ENCODE data around the gene TGM3. TPM values are rescaled to one million over a fixed set of nuclear protein-coding genes. Genes with fewer than 3 reads are reported as not detected.

The TGM3 gene
- polyA plus RNA-seq, 3 donors = not detected

- Histone ChIP-seq H3K36me3 (replicated peaks in 1 of 2; ENCODE audit: control insufficient read depth in 1 of 2, insufficient read depth in 2 of 2, low read length in 2 of 2) (no peaks in the 10 kb centered on the region), H2AFZ (ENCODE audit: insufficient read depth, low read depth, low read length, poor library complexity, severe bottlenecking) (no peak overlapping the region), H3K4me1 (ENCODE audit: control insufficient read depth in 1 of 2, insufficient read depth in 2 of 2, low read length in 2 of 2) (peaks cover 6 to 7% of the 10 kb centered on the region in 2 donors), H3K9me3 (replicated peaks in 1 of 2; ENCODE audit: control insufficient read depth in 1 of 2, insufficient read depth in 1 of 2, low read length in 2 of 2) (no peaks in the 10 kb centered on the region), H3K27me3 (ENCODE audit: control insufficient read depth in 2 of 2, insufficient read depth in 2 of 2, low read length in 2 of 2) (peaks cover 0 to 3% of the 10 kb centered on the region in 2 donors), H3K4me2 (replicated peaks; ENCODE audit: extremely low read depth, low read length, poor library complexity, severe bottlenecking) (no peak overlapping the region), H3K9ac (ENCODE audit: insufficient read depth, low read length, poor library complexity, severe bottlenecking) (no peak overlapping the region), H3K27ac (ENCODE audit: low read depth in 1 of 2, low read length in 2 of 2) (no peak overlapping the region), H3K79me2 (ENCODE audit: insufficient read depth, low read length) (no peaks in the 10 kb centered on the region), H3K4me3 (replicated peaks in 1 of 3; ENCODE audit: low read depth in 2 of 3, low read length in 3 of 3) (no peak overlapping the region), H4K20me1 (ENCODE audit: insufficient read depth, low read length) (no peaks in the 10 kb centered on the region)
- Mint-ChIP-seq H3K9me3 (no peaks in the 10 kb centered on the region), H3K4me1 (peaks cover 15% of the 10 kb centered on the region), H3K36me3 (no peaks in the 10 kb centered on the region), H3K27ac (no peak overlapping the region), H3K27me3 (ENCODE audit: low read depth in 3 of 3) (peaks cover 20 to 38% (median 21%) of the 10 kb centered on the region in 3 donors), H3K4me3 (peak overlapping the region in 1 of 2 donors; percentile 11)
- intact Hi-C loops (cut with micrococcal nuclease) = no loop called here
- TF ChIP-seq CTCF (IDR thresholded peaks at IDR 0.05) = no peak
- 96% methylated on average over 16 of the region's 17 CpGs for WGBS (ENCODE audit: insufficient coverage)
- DNase-seq = no peak
Observed at GRCh38 chr20:2331901-2332565, 36.2 kb downstream of the TGM3 start.

DNA sequence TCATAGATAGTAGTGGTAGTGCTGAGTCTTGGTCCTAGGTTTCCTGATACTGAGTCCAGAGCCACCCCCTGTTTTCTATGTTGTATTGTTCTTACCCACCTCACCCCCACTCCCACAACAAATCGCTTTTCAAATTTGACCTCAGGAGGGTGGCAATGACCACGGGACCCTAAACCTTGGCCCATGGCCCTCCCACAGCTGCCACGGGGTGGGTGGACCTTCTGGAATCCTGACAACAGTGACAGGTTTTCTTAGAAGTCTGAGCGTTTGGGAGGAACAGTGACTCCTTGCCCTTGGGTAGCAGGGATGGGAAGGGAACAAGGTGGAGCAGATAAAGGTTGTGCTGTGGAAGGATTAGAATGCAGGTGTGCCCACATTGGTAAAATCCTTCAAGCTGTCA lies 36.9 kb downstream of the TGM3 start:
- Histone ChIP-seq H3K4me1 (ENCODE audit: control insufficient read depth in 1 of 2, insufficient read depth in 2 of 2, low read length in 2 of 2) (peaks cover 6 to 7% of the 10 kb centered on the region in 2 donors), H3K79me2 (ENCODE audit: insufficient read depth, low read length) (no peaks in the 10 kb centered on the region), H3K36me3 (replicated peaks in 1 of 2; ENCODE audit: control insufficient read depth in 1 of 2, insufficient read depth in 2 of 2, low read length in 2 of 2) (no peaks in the 10 kb centered on the region), H3K9me3 (replicated peaks in 1 of 2; ENCODE audit: control insufficient read depth in 1 of 2, insufficient read depth in 1 of 2, low read length in 2 of 2) (no peaks in the 10 kb centered on the region), H3K27ac (ENCODE audit: low read depth in 1 of 2, low read length in 2 of 2) (no peak overlapping the region), H3K4me2 (replicated peaks; ENCODE audit: extremely low read depth, low read length, poor library complexity, severe bottlenecking) (no peak overlapping the region), H4K20me1 (ENCODE audit: insufficient read depth, low read length) (no peaks in the 10 kb centered on the region), H2AFZ (ENCODE audit: insufficient read depth, low read depth, low read length, poor library complexity, severe bottlenecking) (no peak overlapping the region), H3K9ac (ENCODE audit: insufficient read depth, low read length, poor library complexity, severe bottlenecking) (no peak overlapping the region), H3K27me3 (ENCODE audit: control insufficient read depth in 2 of 2, insufficient read depth in 2 of 2, low read length in 2 of 2) (peaks cover 0 to 3% of the 10 kb centered on the region in 2 donors), H3K4me3 (replicated peaks in 1 of 3; ENCODE audit: low read depth in 2 of 3, low read length in 3 of 3) (no peak overlapping the region)
- Mint-ChIP-seq H3K36me3 (no peaks in the 10 kb centered on the region), H3K4me3 (peak overlapping the region in 1 of 2 donors; percentile 51), H3K27ac (no peak overlapping the region), H3K27me3 (ENCODE audit: low read depth in 3 of 3) (peaks cover 18 to 38% (median 26%) of the 10 kb centered on the region in 3 donors), H3K9me3 (no peaks in the 10 kb centered on the region), H3K4me1 (peaks cover 15% of the 10 kb centered on the region)
- no peak for TF ChIP-seq CTCF (IDR thresholded peaks at IDR 0.05)
- WGBS (ENCODE audit: insufficient coverage) = 70% methylated on average over 2 of the region's 4 CpGs
- no peak for DNase-seq
- intact Hi-C loops (cut with micrococcal nuclease) = no loop called here

Measured in CD14-positive monocyte (primary cell).